Urothelium cell line (cell line): ENCODE data around the gene MORC4.

Experiments
- DNase-seq: peaks from one replicate; pipeline ENCODE4 v3.0.0; 2011; ENCODE audit warnings: low spot score, mixed read lengths
- FAIRE-seq: peaks from 2 replicates; lab custom pipeline; 2011; peaks lifted over from hg19 to GRCh38; lab: Jason Lieb, UNC

The MORC4 gene

GRCh38 chrX:106954041-106954440 is 46.0 kb downstream of the MORC4 start:
- DNase-seq, result no peak
- FAIRE-seq, result no peak

GRCh38 chrX:106952988-106953387 is 47.0 kb downstream of the MORC4 start:
- no peak for DNase-seq

GRCh38 chrX:106952538-106952937 is 47.5 kb downstream of the MORC4 start:
- FAIRE-seq, result no peak
- no peak for DNase-seq

More at GRCh38 chrX:106952988-106953387, 47.0 kb downstream of the MORC4 start:
- FAIRE-seq, result no peak

GRCh38 chrX:106952089-106952488 is 47.9 kb downstream of the MORC4 start:
- FAIRE-seq, result no peak
- DNase-seq, result no peak

GRCh38 chrX:106951230-106951629 is 48.8 kb downstream of the MORC4 start:
- no peak for FAIRE-seq

GRCh38 chrX:106950381-106950780 is 49.6 kb downstream of the MORC4 start:
- no peak for FAIRE-seq
- no peak for DNase-seq

More at GRCh38 chrX:106951230-106951629, 48.8 kb downstream of the MORC4 start:
- DNase-seq, result no peak

- DNase-seq (no peak), FAIRE-seq (no peak)
Observed at GRCh38 chrX:106949366-106949765, 50.6 kb downstream of the MORC4 start.

GRCh38 chrX:106948641-106949040 is 51.4 kb downstream of the MORC4 start:
- DNase-seq (no peak), FAIRE-seq (no peak)

- no peak for DNase-seq
- FAIRE-seq, result no peak
Observed at GRCh38 chrX:106946464-106946863, 53.5 kb downstream of the MORC4 start.

- FAIRE-seq (no peak), DNase-seq (no peak)
Observed at GRCh38 chrX:106940068-106940467, 59.9 kb downstream of the MORC4 start.

- no peak for FAIRE-seq
- DNase-seq, result no peak
Observed at GRCh38 chrX:106939566-106939965, 60.4 kb downstream of the MORC4 start.

- no peak for FAIRE-seq
Observed at GRCh38 chrX:106936246-106936645, 63.8 kb downstream of the MORC4 start.

GRCh38 chrX:106935175-106935574 is 64.8 kb downstream of the MORC4 start:
- DNase-seq (no peak), FAIRE-seq (no peak)

More at GRCh38 chrX:106936246-106936645, 63.8 kb downstream of the MORC4 start:
- no peak for DNase-seq

GRCh38 chrX:106933538-106933961 is 66.5 kb downstream of the MORC4 start:
- DNase-seq, result no peak
- FAIRE-seq, result no peak

GRCh38 chrX:106932960-106933537 is 67.0 kb downstream of the MORC4 start:
- FAIRE-seq (no peak), DNase-seq (no peak)

- DNase-seq (no peak), FAIRE-seq (no peak)
Observed at GRCh38 chrX:106932492-106932923, 67.5 kb downstream of the MORC4 start.

- no peak for DNase-seq
- FAIRE-seq, result no peak
Observed at GRCh38 chrX:106931831-106932491, 68.1 kb downstream of the MORC4 start.

- DNase-seq (no peak), FAIRE-seq (no peak)
Observed at GRCh38 chrX:106928227-106928626, 71.8 kb downstream of the MORC4 start.

GRCh38 chrX:106927700-106928099 is 72.3 kb downstream of the MORC4 start:
- no peak for FAIRE-seq

GRCh38 chrX:106927023-106927422 is 73.0 kb downstream of the MORC4 start:
- FAIRE-seq (no peak), DNase-seq (no peak)

More at GRCh38 chrX:106927700-106928099, 72.3 kb downstream of the MORC4 start:
- no peak for DNase-seq

GRCh38 chrX:106921637-106922036 is 78.4 kb downstream of the MORC4 start:
- DNase-seq, result no peak
- no peak for FAIRE-seq

GRCh38 chrX:106919932-106920452 is 80.0 kb downstream of the MORC4 start, which contains the start of gene CLDN2:
CLDN2 (plus strand) TSS chrX:106920402; CDS start chrX:106928229, 7,827 bp downstream.
- DNase-seq, result no peak
- no peak for FAIRE-seq
